Effector memory CD8-positive, alpha-beta T cell (primary cell): ENCODE results near the gene RPGRIP1L.

Source experiments
- ATAC-seq: fragments of 150-1000 bp; cut with Tn5 transposase; replicated peaks from 2 replicates; pipeline ENCODE4 v1.10.0; 2021; ENCODE audit warnings: mild to moderate bottlenecking, moderate library complexity
- DNase-seq, 3 experiments: peaks; one replicate each; pipeline ENCODE4 v3.0.0; 2021
- H3K27ac Mint-ChIP-seq, 2 donors: one replicate each; pipeline ENCODE4 v1.8.0; 2022; ENCODE audit warnings: mild to moderate bottlenecking in 2 of 2, mixed read lengths in 2 of 2, moderate library complexity in 2 of 2
- H3K27me3 Mint-ChIP-seq, 2 donors: one replicate each; pipeline ENCODE4 v1.8.0; 2022; ENCODE audit warnings: mixed read lengths in 2 of 2
- H3K36me3 Mint-ChIP-seq: one replicate; pipeline ENCODE4 v1.8.0; 2022; ENCODE audit warnings: mild to moderate bottlenecking, moderate library complexity, mixed read lengths; ENCODE audit not compliant: insufficient read depth
- H3K4me1 Mint-ChIP-seq, 2 donors: one replicate each; pipeline ENCODE4 v1.8.0; 2022; ENCODE audit warnings: low read depth in 2 of 2, mixed read lengths in 2 of 2
- H3K4me3 Mint-ChIP-seq, 2 donors: one replicate each; pipeline ENCODE4 v1.8.0; 2022; ENCODE audit warnings: mild to moderate bottlenecking in 2 of 2, mixed read lengths in 2 of 2, moderate library complexity in 2 of 2
- H3K9me3 Mint-ChIP-seq, 2 donors: one replicate each; pipeline ENCODE4 v1.8.0; 2022; ENCODE audit warnings: mixed read lengths in 2 of 2

Gene RPGRIP1L

GRCh38 chr16:53666786-53667415, 36.8 kb downstream of the RPGRIP1L start:
- Mint-ChIP-seq H3K9me3 (no peaks in the 10 kb centered on the region), H3K27ac (no peak overlapping the region), H3K4me3 (no peak overlapping the region), H3K36me3 (no peaks in the 10 kb centered on the region), H3K27me3 (no peaks in the 10 kb centered on the region), H3K4me1 (no peaks in the 10 kb centered on the region)
- DNase-seq, result no peak
- no peak for ATAC-seq

- no peaks in the 10 kb centered on the region for H3K9me3 Mint-ChIP-seq
- no peaks in the 10 kb centered on the region for H3K4me1 Mint-ChIP-seq
- no peak overlapping the region for H3K27ac Mint-ChIP-seq
- ATAC-seq, result no peak
- H3K4me3 Mint-ChIP-seq, result no peak overlapping the region
- no peaks in the 10 kb centered on the region for H3K36me3 Mint-ChIP-seq
- DNase-seq, result no peak
- H3K27me3 Mint-ChIP-seq, result no peaks in the 10 kb centered on the region
Observed at GRCh38 chr16:53664724-53665345, 38.8 kb downstream of the RPGRIP1L start.

- no peak for ATAC-seq
- H3K4me3 Mint-ChIP-seq, result no peak overlapping the region
- H3K27ac Mint-ChIP-seq, result no peak overlapping the region
- no peaks in the 10 kb centered on the region for H3K4me1 Mint-ChIP-seq
- H3K36me3 Mint-ChIP-seq, result no peaks in the 10 kb centered on the region
- DNase-seq, result no peak
- H3K27me3 Mint-ChIP-seq, result no peaks in the 10 kb centered on the region
- H3K9me3 Mint-ChIP-seq, result no peaks in the 10 kb centered on the region
Observed at GRCh38 chr16:53662072-53662471, 41.6 kb downstream of the RPGRIP1L start.

GRCh38 chr16:53654946-53655345, 48.7 kb downstream of the RPGRIP1L start:
- DNase-seq, result no peak
- Mint-ChIP-seq H3K27me3 (no peaks in the 10 kb centered on the region), H3K27ac (no peak overlapping the region), H3K36me3 (peaks cover 2% of the 10 kb centered on the region), H3K4me3 (no peak overlapping the region), H3K9me3 (no peaks in the 10 kb centered on the region), H3K4me1 (no peaks in the 10 kb centered on the region)
- ATAC-seq, result no peak

- no peak overlapping the region for H3K27ac Mint-ChIP-seq
- ATAC-seq, result no peak
Observed at GRCh38 chr16:53651357-53651756, 52.3 kb downstream of the RPGRIP1L start.

GRCh38 chr16:53646506-53646905, 57.2 kb downstream of the RPGRIP1L start:
- H3K27ac Mint-ChIP-seq, result no peak overlapping the region
- H3K9me3 Mint-ChIP-seq, result peaks cover 7 to 8% of the 10 kb centered on the region in 2 donors
- DNase-seq, result no peak
- no peak overlapping the region for H3K4me3 Mint-ChIP-seq
- no peaks in the 10 kb centered on the region for H3K4me1 Mint-ChIP-seq
- no peaks in the 10 kb centered on the region for H3K36me3 Mint-ChIP-seq
- H3K27me3 Mint-ChIP-seq, result no peaks in the 10 kb centered on the region
- ATAC-seq, result no peak

More at GRCh38 chr16:53651357-53651756, 52.3 kb downstream of the RPGRIP1L start:
- no peak for DNase-seq
- H3K9me3 Mint-ChIP-seq, result no peaks in the 10 kb centered on the region
- peaks cover 2% of the 10 kb centered on the region for H3K36me3 Mint-ChIP-seq
- no peaks in the 10 kb centered on the region for H3K27me3 Mint-ChIP-seq
- no peak overlapping the region for H3K4me3 Mint-ChIP-seq
- no peaks in the 10 kb centered on the region for H3K4me1 Mint-ChIP-seq

GRCh38 chr16:53643474-53643873, 60.2 kb downstream of the RPGRIP1L start:
- Mint-ChIP-seq H3K4me3 (no peak overlapping the region), H3K27me3 (no peaks in the 10 kb centered on the region), H3K9me3 (peaks cover 7 to 8% of the 10 kb centered on the region in 2 donors), H3K27ac (no peak overlapping the region), H3K36me3 (no peaks in the 10 kb centered on the region), H3K4me1 (no peaks in the 10 kb centered on the region)
- no peak for DNase-seq
- ATAC-seq, result no peak

- no peaks in the 10 kb centered on the region for H3K36me3 Mint-ChIP-seq
- no peak for ATAC-seq
- no peaks in the 10 kb centered on the region for H3K27me3 Mint-ChIP-seq
- no peak overlapping the region for H3K4me3 Mint-ChIP-seq
- H3K9me3 Mint-ChIP-seq, result peaks cover 7 to 8% of the 10 kb centered on the region in 2 donors
- no peaks in the 10 kb centered on the region for H3K4me1 Mint-ChIP-seq
- H3K27ac Mint-ChIP-seq, result no peak overlapping the region
- DNase-seq, result no peak
Observed at GRCh38 chr16:53642094-53642493, 61.6 kb downstream of the RPGRIP1L start.

GRCh38 chr16:53636978-53637377, 66.7 kb downstream of the RPGRIP1L start:
- DNase-seq (no peak), ATAC-seq (no peak)
- H3K4me1 Mint-ChIP-seq, result no peaks in the 10 kb centered on the region
- no peak overlapping the region for H3K27ac Mint-ChIP-seq
- H3K36me3 Mint-ChIP-seq, result peaks cover 5% of the 10 kb centered on the region
- H3K4me3 Mint-ChIP-seq, result no peak overlapping the region
- H3K27me3 Mint-ChIP-seq, result no peaks in the 10 kb centered on the region
- no peaks in the 10 kb centered on the region for H3K9me3 Mint-ChIP-seq

- DNase-seq (no peak), ATAC-seq (no peak)
- H3K36me3 Mint-ChIP-seq, result peaks cover 5% of the 10 kb centered on the region
- no peak overlapping the region for H3K27ac Mint-ChIP-seq
- H3K4me1 Mint-ChIP-seq, result no peaks in the 10 kb centered on the region
- no peaks in the 10 kb centered on the region for H3K27me3 Mint-ChIP-seq
- no peak overlapping the region for H3K4me3 Mint-ChIP-seq
- no peaks in the 10 kb centered on the region for H3K9me3 Mint-ChIP-seq
Observed at GRCh38 chr16:53632526-53632925, 71.1 kb downstream of the RPGRIP1L start.

- no peaks in the 10 kb centered on the region for H3K27me3 Mint-ChIP-seq
Observed at GRCh38 chr16:53631236-53632025, 72.2 kb downstream of the RPGRIP1L start.

GRCh38 chr16:53629607-53630312, 73.9 kb downstream of the RPGRIP1L start:
- Mint-ChIP-seq H3K4me3 (no peak overlapping the region), H3K9me3 (no peaks in the 10 kb centered on the region), H3K4me1 (no peaks in the 10 kb centered on the region), H3K27ac (no peak overlapping the region), H3K36me3 (no peaks in the 10 kb centered on the region), H3K27me3 (no peaks in the 10 kb centered on the region)
- ATAC-seq (no peak), DNase-seq (no peak)

More at GRCh38 chr16:53631236-53632025, 72.2 kb downstream of the RPGRIP1L start:
- no peaks in the 10 kb centered on the region for H3K9me3 Mint-ChIP-seq
- DNase-seq (no peak), ATAC-seq (no peak)
- no peaks in the 10 kb centered on the region for H3K4me1 Mint-ChIP-seq
- H3K36me3 Mint-ChIP-seq, result peaks cover 5% of the 10 kb centered on the region
- H3K27ac Mint-ChIP-seq, result peak overlapping the region in 1 of 2 donors; percentile 46
- no peak overlapping the region for H3K4me3 Mint-ChIP-seq

- ATAC-seq, result no peak
- no peak for DNase-seq
- no peaks in the 10 kb centered on the region for H3K9me3 Mint-ChIP-seq
- no peaks in the 10 kb centered on the region for H3K36me3 Mint-ChIP-seq
- no peak overlapping the region for H3K27ac Mint-ChIP-seq
- no peak overlapping the region for H3K4me3 Mint-ChIP-seq
- H3K4me1 Mint-ChIP-seq, result no peaks in the 10 kb centered on the region
- H3K27me3 Mint-ChIP-seq, result no peaks in the 10 kb centered on the region
Observed at GRCh38 chr16:53629151-53629550, 74.5 kb downstream of the RPGRIP1L start.
